ENCODE results near the gene LPAR1. TPM values are rescaled to one million over a fixed set of nuclear protein-coding genes. Genes with fewer than 3 reads are reported as not detected.

LPAR1 gene
- total RNA-seq, 4 donors from 2014 or later = 51.1 to 123 (median 72.1) TPM

DNA sequence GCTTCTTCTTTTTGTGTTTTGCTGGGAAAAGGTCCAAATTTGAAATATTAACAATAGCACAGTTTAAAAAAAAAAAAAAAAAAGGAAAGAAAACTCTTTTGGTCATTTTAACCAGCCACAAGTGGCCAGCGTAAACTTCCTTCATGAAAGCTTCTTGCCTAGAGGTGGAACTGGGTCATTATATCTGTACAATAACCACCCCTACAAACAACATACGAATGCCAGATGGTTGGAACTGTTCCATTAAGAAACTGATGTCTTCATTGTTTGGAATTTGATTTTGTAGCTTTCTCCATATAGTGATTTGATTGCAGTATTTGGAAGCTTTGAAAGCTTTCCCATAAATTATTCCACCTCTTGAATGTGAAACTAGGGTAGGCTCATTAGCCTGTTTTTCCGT lies 18.3 kb upstream of the LPAR1 start:
- TF ChIP-seq, protein P1, sequence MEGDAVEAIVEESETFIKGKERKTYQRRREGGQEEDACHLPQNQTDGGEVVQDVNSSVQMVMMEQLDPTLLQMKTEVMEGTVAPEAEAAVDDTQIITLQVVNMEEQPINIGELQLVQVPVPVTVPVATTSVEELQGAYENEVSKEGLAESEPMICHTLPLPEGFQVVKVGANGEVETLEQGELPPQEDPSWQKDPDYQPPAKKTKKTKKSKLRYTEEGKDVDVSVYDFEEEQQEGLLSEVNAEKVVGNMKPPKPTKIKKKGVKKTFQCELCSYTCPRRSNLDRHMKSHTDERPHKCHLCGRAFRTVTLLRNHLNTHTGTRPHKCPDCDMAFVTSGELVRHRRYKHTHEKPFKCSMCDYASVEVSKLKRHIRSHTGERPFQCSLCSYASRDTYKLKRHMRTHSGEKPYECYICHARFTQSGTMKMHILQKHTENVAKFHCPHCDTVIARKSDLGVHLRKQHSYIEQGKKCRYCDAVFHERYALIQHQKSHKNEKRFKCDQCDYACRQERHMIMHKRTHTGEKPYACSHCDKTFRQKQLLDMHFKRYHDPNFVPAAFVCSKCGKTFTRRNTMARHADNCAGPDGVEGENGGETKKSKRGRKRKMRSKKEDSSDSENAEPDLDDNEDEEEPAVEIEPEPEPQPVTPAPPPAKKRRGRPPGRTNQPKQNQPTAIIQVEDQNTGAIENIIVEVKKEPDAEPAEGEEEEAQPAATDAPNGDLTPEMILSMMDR (IDR thresholded peaks at IDR 0.05; ENCODE audit: low read depth) = no peak

- TF ChIP-seq, protein P1 (IDR thresholded peaks at IDR 0.05; ENCODE audit: low read depth) = no peak
These were observed 14.5 kb upstream of the LPAR1 start for GRCh38 chr9:111052791-111053190.

DNA sequence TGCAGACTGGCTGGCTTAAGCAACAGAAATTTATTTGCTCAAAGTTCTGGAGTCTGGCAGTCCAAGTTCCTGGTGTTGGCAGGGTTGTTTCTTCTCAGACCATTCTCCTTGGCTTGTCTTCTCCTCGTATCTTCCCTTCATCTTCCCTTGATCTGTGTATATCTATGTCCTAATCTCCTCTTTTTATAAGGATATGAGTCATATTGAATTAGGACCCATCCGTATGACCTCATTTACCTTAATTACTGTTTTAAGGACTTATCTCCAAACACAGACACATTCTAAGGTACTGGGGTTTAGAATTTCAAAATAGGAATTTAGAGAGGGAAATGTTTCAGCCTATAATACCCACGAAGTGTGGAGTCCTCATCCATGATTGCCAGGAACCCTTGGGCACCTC lies 13.1 kb upstream of the LPAR1 start:
- TF ChIP-seq, protein P1 (IDR thresholded peaks at IDR 0.05; ENCODE audit: low read depth) = no peak

GRCh38 chr9:111050819-111051218 lies 12.5 kb upstream of the LPAR1 start:
- TF ChIP-seq, protein P1 (IDR thresholded peaks at IDR 0.05; ENCODE audit: low read depth) = no peak

DNA sequence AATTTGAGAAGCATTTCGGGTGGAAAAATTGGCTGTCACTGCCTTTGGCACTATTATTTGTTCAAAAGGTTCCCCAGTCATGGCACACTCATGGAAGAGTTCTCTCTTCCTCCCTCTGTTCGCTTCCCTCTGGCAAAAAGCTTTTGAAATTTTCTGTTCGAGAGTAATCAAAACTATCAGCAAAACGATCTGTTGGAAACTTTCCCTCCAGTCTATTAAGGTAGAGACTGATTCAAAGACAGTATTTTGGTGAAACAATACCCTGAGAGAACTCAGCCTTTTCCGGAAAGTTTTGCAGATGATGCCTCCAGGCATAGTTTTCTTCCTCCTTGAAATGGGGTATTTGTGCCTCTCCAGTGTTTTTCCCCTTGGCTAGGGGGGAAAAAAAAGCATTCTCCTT lies 3.6 kb upstream of the LPAR1 start:
- TF ChIP-seq, protein P1 (IDR thresholded peaks at IDR 0.05; ENCODE audit: low read depth) = no peak

DNA sequence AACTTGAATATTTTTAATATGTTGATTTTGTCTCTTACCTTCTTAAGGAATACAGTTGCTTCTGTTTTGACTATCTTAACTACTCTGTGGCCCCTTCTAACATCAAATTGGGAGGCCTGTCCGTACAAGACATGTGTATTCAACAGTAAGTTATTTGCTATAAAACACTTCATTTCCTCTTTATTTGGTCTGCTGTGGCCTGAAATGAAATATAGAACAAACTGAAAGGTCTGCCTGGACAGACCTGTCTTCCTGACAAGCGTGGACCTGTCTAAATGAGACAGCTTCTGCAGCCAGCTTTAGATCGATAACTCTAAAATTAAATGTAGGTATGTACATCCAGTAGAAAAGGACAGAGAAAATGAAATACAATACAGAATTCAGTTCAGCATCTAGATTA lies 2.2 kb upstream of the LPAR1 start:
- TF ChIP-seq, protein P1 (IDR thresholded peaks at IDR 0.05; ENCODE audit: low read depth) = no peak

GRCh38 chr9:111039231-111039906 lies 1.1 kb upstream of the LPAR1 start:
- TF ChIP-seq, protein P1 (IDR thresholded peaks at IDR 0.05; ENCODE audit: low read depth) = no peak

Measured in subcutaneous adipose tissue (tissue), 4 donors.